GM19240 (cell line): ENCODE data around the gene GET3.
"Not testable (repeated sequence)": the region's sequence is repeated elsewhere in the genome, so short reads cannot be mapped to it uniquely, and the experiment has no call there.

Source experiments
- DNase-seq: peaks from one replicate; pipeline ENCODE4 v3.0.0; 2011; ENCODE audit warnings: low spot score; ENCODE audit not compliant: insufficient read length

The GET3 gene

GRCh38 chr19:12715929-12716328 lies 21.4 kb upstream of the GET3 start:
- no peak for DNase-seq

- no peak for DNase-seq
These were observed 17.0 kb upstream of the GET3 start for GRCh38 chr19:12720296-12720695.

GRCh38 chr19:12720851-12721655 lies 16.2 kb upstream of the GET3 start:
- no peak for DNase-seq

- peak; percentile 52 for DNase-seq
These were observed 15.4 kb upstream of the GET3 start for GRCh38 chr19:12721656-12722565.

GRCh38 chr19:12722566-12723380 lies 14.5 kb upstream of the GET3 start:
- DNase-seq = peak; percentile 99

- no peak for DNase-seq
These were observed 14.0 kb upstream of the GET3 start for GRCh38 chr19:12723381-12723640.

GRCh38 chr19:12723641-12724426 lies 13.5 kb upstream of the GET3 start, which contains the start of gene TNPO2:
TNPO2 (minus strand) TSS chr19:12723932; CDS start chr19:12720977, 2,955 bp downstream.
- DNase-seq = peak; percentile 91

- DNase-seq = not testable (repeated sequence)
These were observed 11.7 kb upstream of the GET3 start for GRCh38 chr19:12725612-12726011.

- DNase-seq = no peak
These were observed 10.3 kb upstream of the GET3 start for GRCh38 chr19:12726988-12727316.

GRCh38 chr19:12727745-12728433 lies 9.4 kb upstream of the GET3 start:
- DNase-seq = no peak

- DNase-seq = no peak
These were observed 7.2 kb upstream of the GET3 start for GRCh38 chr19:12730064-12730463.

GRCh38 chr19:12731337-12731736 lies 6.0 kb upstream of the GET3 start:
- DNase-seq = no peak

GRCh38 chr19:12733369-12734214 lies 3.7 kb upstream of the GET3 start:
- peak; percentile 77 for DNase-seq

GRCh38 chr19:12737835-12738351 lies 596 bp downstream of the GET3 start:
- no peak for DNase-seq

GRCh38 chr19:12745166-12745897 lies 8.0 kb downstream of the GET3 start:
- no peak for DNase-seq

GRCh38 chr19:12748489-12748888 lies 11.2 kb downstream of the GET3 start:
- no peak for DNase-seq

- DNase-seq = no peak
These were observed 12.7 kb downstream of the GET3 start for GRCh38 chr19:12749938-12750521.

GRCh38 chr19:12750851-12751250 lies 13.6 kb downstream of the GET3 start:
- no peak for DNase-seq
